Esophagus muscularis mucosa (tissue), 4 donors: ENCODE results near the gene GORASP1. TPM values are rescaled to one million over a fixed set of nuclear protein-coding genes. Genes with fewer than 3 reads are reported as not detected.
"Not testable (repeated sequence)": the region's sequence is repeated elsewhere in the genome, so short reads cannot be mapped to it uniquely, and the experiment has no call there.

Experiments used
- DNase-seq: peaks from one replicate; pipeline ENCODE4 v3.0.0-alpha.2; 2017; ENCODE audit errors: extremely low spot score
- H3K27ac ChIP-seq, 4 donors: fragments of 200-600 bp; sonication (generic); replicated peaks in 1 of 4; 1 replicate in 3 of 4; 2 replicates in 1 of 4; pipeline ENCODE4 v1.5.1; 2016 to 2019; ENCODE audit warnings: mild to moderate bottlenecking in 1 of 4
- H3K27me3 ChIP-seq, 4 donors: fragments of 200-600 bp; sonication (generic); one replicate each; pipeline versions ENCODE4 v1.5.1 to v1.6.0; 2016 to 2019
- H3K36me3 ChIP-seq, 4 donors: fragments of 200-600 bp; sonication (generic); one replicate each; pipeline ENCODE4 v1.5.1; 2016 to 2019
- H3K4me1 ChIP-seq, 4 donors: fragments of 200-600 bp; sonication (generic); one replicate each; pipeline ENCODE4 v1.5.1; 2016 to 2019
- H3K4me3 ChIP-seq, 4 donors: fragments of 200-600 bp; sonication (generic); 1 replicate in 2 of 4; 2 replicates in 2 of 4; pipeline ENCODE4 v1.5.1; 2016 to 2019; ENCODE audit warnings: mild to moderate bottlenecking in 4 of 4, moderate library complexity in 1 of 4
- H3K9me3 ChIP-seq, 4 donors: fragments of 200-600 bp; sonication (generic); 1 replicate in 3 of 4; 2 replicates in 1 of 4; pipeline ENCODE4 v1.5.1; 2016 to 2019
- CTCF ChIP-seq, 3 experiments: fragments of 200-600 bp in 2 of 3; fragments of 450-650 bp in 1 of 3; sonication (generic) in 2 of 3; IDR thresholded peaks; one replicate each; pipeline ENCODE4 v1.5.1; 2017 to 2019; ENCODE audit warnings: antibody characterized with exemption in 3 of 3, mild to moderate bottlenecking in 2 of 3, moderate library complexity in 1 of 3
- EP300 ChIP-seq: sonication (generic); formaldehyde crosslinking; IDR thresholded peaks from one replicate; pipeline ENCODE4 v1.6.1; 2017; ENCODE audit warnings: antibody characterized with exemption
- POLR2A ChIP-seq: fragments of 450-650 bp; IDR thresholded peaks from one replicate; pipeline ENCODE4 v1.6.1; 2017; ENCODE audit warnings: antibody characterized with exemption, moderate library complexity, mild to moderate bottlenecking, low read depth
- POLR2AphosphoS5 ChIP-seq, 2 donors: sonication (generic); formaldehyde crosslinking; IDR thresholded peaks; one replicate each; pipeline ENCODE4 v1.6.1; 2017; ENCODE audit warnings: antibody characterized with exemption in 2 of 2
- WGBS: methylation state at CpG from one replicate; pipeline ENCODE4 v1.1.5; 2018; 5-methylcytosine and 5-hydroxymethylcytosine counted together
- intact Hi-C: fragments of 100-400 bp; cut with DNase I; formaldehyde crosslinking; loops from one replicate; pipeline ENCODE4 v1.15.1; 2023
- total RNA-seq, 4 donors: library from RNA; depleted of rRNA; stranded (reverse); fragments of >200 nt; gene quantifications; one replicate each; pipeline versions ENCODE4 v1.1.0 to v1.2.1, GENCODE V29; 2016

Gene GORASP1
- total RNA-seq, 4 donors from 2014 or later = 53.7 to 88.7 (median 67.8) TPM

- 96% methylated on average over 1 of the region's 1 CpG for WGBS
- H3K4me3 ChIP-seq = no peak overlapping the region
- TF ChIP-seq CTCF (IDR thresholded peaks at IDR 0.05) = no peak
- TF ChIP-seq EP300 = no peak
- no peak for TF ChIP-seq POLR2A
- TF ChIP-seq POLR2AphosphoS5 (IDR thresholded peaks at IDR 0.05) = no peak
- intact Hi-C loops = no loop called here
- H3K9me3 ChIP-seq = no peaks in the 10 kb centered on the region
- DNase-seq = no peak
- H3K27me3 ChIP-seq = no peaks in the 10 kb centered on the region
- H3K27ac ChIP-seq = no peak overlapping the region
- H3K4me1 ChIP-seq = peaks cover 0 to 6% (median 2%) of the 10 kb centered on the region in 4 donors
- peaks cover 17 to 55% (median 39%) of the 10 kb centered on the region in 4 donors for H3K36me3 ChIP-seq
These were observed 42.8 kb downstream of the GORASP1 start for GRCh38 chr3:39064646-39065045.

DNA sequence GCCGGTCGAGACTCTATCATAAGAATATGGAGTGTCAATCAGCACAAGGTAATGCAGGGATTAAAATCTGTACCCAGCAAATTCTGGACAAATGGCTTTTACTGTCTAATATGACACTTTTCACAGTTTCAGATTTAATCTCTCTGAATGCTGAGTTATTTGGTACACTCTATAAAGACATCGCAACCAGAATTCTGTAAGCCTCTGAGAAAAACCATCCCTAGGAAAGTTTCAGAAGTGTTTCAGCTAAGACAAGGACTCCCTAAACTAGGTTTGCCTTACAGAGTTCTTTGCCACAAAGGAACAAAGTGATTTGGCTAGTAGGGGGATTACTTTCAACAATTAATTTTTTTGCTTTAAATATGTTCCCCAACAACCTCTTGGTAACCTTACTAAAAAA lies 44.3 kb downstream of the GORASP1 start:
- intact Hi-C loops = no loop called here
- Histone ChIP-seq H3K36me3 (peaks cover 7 to 40% (median 27%) of the 10 kb centered on the region in 4 donors), H3K27me3 (no peaks in the 10 kb centered on the region), H3K4me1 (peaks cover 0 to 11% (median 3%) of the 10 kb centered on the region in 4 donors), H3K4me3 (no peak overlapping the region), H3K9me3 (no peaks in the 10 kb centered on the region), H3K27ac (no peak overlapping the region)
- TF ChIP-seq POLR2AphosphoS5 (IDR thresholded peaks at IDR 0.05) = no peak
- no peak for TF ChIP-seq POLR2A
- no peak for TF ChIP-seq CTCF (IDR thresholded peaks at IDR 0.05)
- TF ChIP-seq EP300 = no peak
- 87% methylated on average over 3 of the region's 3 CpGs for WGBS
- no peak for DNase-seq

GRCh38 chr3:39062180-39062579 lies 45.2 kb downstream of the GORASP1 start:
- Histone ChIP-seq H3K27ac (no peak overlapping the region), H3K27me3 (no peaks in the 10 kb centered on the region), H3K9me3 (no peaks in the 10 kb centered on the region), H3K36me3 (peaks cover 6 to 31% (median 19%) of the 10 kb centered on the region in 4 donors), H3K4me1 (peaks cover 0 to 11% (median 3%) of the 10 kb centered on the region in 4 donors), H3K4me3 (no peak overlapping the region)
- 81% methylated on average over 1 of the region's 1 CpG for WGBS
- intact Hi-C loops = no loop called here
- TF ChIP-seq POLR2A (no peak), CTCF (IDR thresholded peaks at IDR 0.05) (no peak), EP300 (no peak), POLR2AphosphoS5 (IDR thresholded peaks at IDR 0.05) (no peak)
- no peak for DNase-seq

DNA sequence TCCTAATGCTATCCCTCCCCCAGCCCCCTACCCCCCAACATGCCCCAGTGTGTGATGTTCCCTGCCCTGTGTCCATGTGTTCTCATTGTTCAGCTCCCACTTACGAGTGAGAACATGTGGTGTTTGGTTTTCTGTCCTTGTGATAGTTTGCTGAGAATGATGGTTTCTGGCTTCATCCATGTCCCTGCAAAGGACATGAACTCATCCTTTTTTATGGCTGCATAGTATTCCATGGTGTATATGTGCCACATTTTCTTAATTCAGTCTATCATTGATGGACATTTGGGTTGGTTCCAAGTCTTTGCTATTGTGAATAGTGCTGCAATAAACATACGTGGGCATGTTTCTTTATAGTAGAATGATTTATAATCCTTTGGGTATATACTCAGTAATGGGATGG lies 46.2 kb downstream of the GORASP1 start:
- DNase-seq, H3K27me3 ChIP-seq: not testable (repeated sequence)

GRCh38 chr3:39056151-39056550 lies 51.3 kb downstream of the GORASP1 start:
- peaks cover 15 to 44% (median 27%) of the 10 kb centered on the region in 4 donors for H3K4me1 ChIP-seq
- intact Hi-C loops = no loop called here
- WGBS = 82% methylated on average over 3 of the region's 3 CpGs
- H3K4me3 ChIP-seq = no peak overlapping the region
- peaks cover 0 to 4% (median 0%) of the 10 kb centered on the region in 4 donors for H3K36me3 ChIP-seq
- H3K27ac ChIP-seq = no peak overlapping the region
- no peak for DNase-seq
- H3K9me3 ChIP-seq = no peaks in the 10 kb centered on the region
- H3K27me3 ChIP-seq = no peaks in the 10 kb centered on the region
- no peak for TF ChIP-seq CTCF (IDR thresholded peaks at IDR 0.05)
- TF ChIP-seq EP300 = no peak
- no peak for TF ChIP-seq POLR2AphosphoS5 (IDR thresholded peaks at IDR 0.05)
- no peak for TF ChIP-seq POLR2A

More for the DNA sequence above, 46.2 kb downstream of the GORASP1 start:
- H3K27ac ChIP-seq, H3K4me3 ChIP-seq, intact Hi-C loops, H3K9me3 ChIP-seq: not testable (repeated sequence)
- 68% methylated on average over 2 of the region's 2 CpGs for WGBS
- H3K4me1 ChIP-seq = peaks cover 0 to 11% (median 3%) of the 10 kb centered on the region in 4 donors
- H3K36me3 ChIP-seq = peaks cover 0 to 22% (median 14%) of the 10 kb centered on the region in 4 donors
